Right lung (tissue), 5 donors: ENCODE data around the gene IMPDH2. TPM values are rescaled to one million over a fixed set of nuclear protein-coding genes. Genes with fewer than 3 reads are reported as not detected.
"Not testable (repeated sequence)": the region's sequence is repeated elsewhere in the genome, so short reads cannot be mapped to it uniquely, and the experiment has no call there.

Source experiments
- DNase-seq, 2 donors: peaks; one replicate each; pipeline ENCODE4 v3.0.0-alpha.2; 2013
- polyA plus RNA-seq, 5 donors: library from polyadenylated mRNA; unstranded; fragments of 120-200 nt; gene quantifications; one replicate each; pipeline versions ENCODE4 v1.2.1 to v1.2.3, GENCODE V29; 2013; ENCODE audit warnings: inconsistent platforms in 1 of 5, low replicate concordance in 1 of 5; ENCODE audit not compliant: insufficient read length in 5 of 5, insufficient read depth in 1 of 5

IMPDH2 gene
- polyA plus RNA-seq, 5 donors: 264 to 341 (median 302) TPM

GRCh38 chr3:49022688-49023171 lies 6.5 kb downstream of the IMPDH2 start:
- no peak for DNase-seq

GRCh38 chr3:49021813-49022687 lies 7.1 kb downstream of the IMPDH2 start, which contains the start of gene NDUFAF3:
Gene NDUFAF3, plus strand, starts transcription at chr3:49022121. Its CDS starts 24 bp downstream, at chr3:49022145.
- DNase-seq: peak; percentile 91 to 92

GRCh38 chr3:49021213-49021812 lies 7.9 kb downstream of the IMPDH2 start:
- DNase-seq: peak; percentile 98 to 99

- DNase-seq: no peak
Measured at GRCh38 chr3:49020330-49021212, 8.6 kb downstream of the IMPDH2 start.

GRCh38 chr3:49019941-49020329 lies 9.3 kb downstream of the IMPDH2 start:
- DNase-seq: no peak

- DNase-seq: no peak
Measured at GRCh38 chr3:49018707-49019006, 10.5 kb downstream of the IMPDH2 start.

- DNase-seq: peak; percentile 66 to 78
Measured at GRCh38 chr3:49017971-49018706, 11.1 kb downstream of the IMPDH2 start, which contains the start of gene DALRD3. Gene DALRD3, minus strand, starts transcription at chr3:49018580. Its CDS starts 16 bp downstream, at chr3:49018564.

GRCh38 chr3:49017229-49017970 lies 11.8 kb downstream of the IMPDH2 start:
- no peak for DNase-seq

- DNase-seq: no peak
Measured at GRCh38 chr3:49016414-49017228, 12.6 kb downstream of the IMPDH2 start.

GRCh38 chr3:49015765-49016164 lies 13.4 kb downstream of the IMPDH2 start:
- DNase-seq: no peak

GRCh38 chr3:49015072-49015471 lies 14.1 kb downstream of the IMPDH2 start:
- no peak for DNase-seq

GRCh38 chr3:49013738-49014660 lies 15.2 kb downstream of the IMPDH2 start:
- DNase-seq: no peak

- DNase-seq: no peak
Measured at GRCh38 chr3:49013113-49013737, 16.0 kb downstream of the IMPDH2 start.

- DNase-seq: no peak
Measured at GRCh38 chr3:49012441-49013017, 16.7 kb downstream of the IMPDH2 start.

- DNase-seq: no peak
Measured at GRCh38 chr3:49009396-49009795, 19.8 kb downstream of the IMPDH2 start.

GRCh38 chr3:49008627-49009026 lies 20.6 kb downstream of the IMPDH2 start:
- DNase-seq: not testable (repeated sequence)

GRCh38 chr3:49007771-49008528 lies 21.2 kb downstream of the IMPDH2 start:
- peak; percentile 79 for DNase-seq
